AG20443 (cell line): ENCODE data around the gene NUP210.
A peak's percentile ranks its signal among the peaks of the same experiment; 100 is the strongest.

Experiments
- DNase-seq: peaks from one replicate; pipeline ENCODE4 v3.0.0; 2012; ENCODE audit warnings: low spot score, mixed read lengths

NUP210 gene

GRCh38 chr3:13323822-13324221 is 96.3 kb downstream of the NUP210 start:
- DNase-seq = no peak

GRCh38 chr3:13322324-13322723 is 97.8 kb downstream of the NUP210 start:
- no peak for DNase-seq

- no peak for DNase-seq
These were observed 100.4 kb downstream of the NUP210 start for GRCh38 chr3:13319564-13320220.

- DNase-seq = no peak
These were observed 101.3 kb downstream of the NUP210 start for GRCh38 chr3:13318626-13319470.

- no peak for DNase-seq
These were observed 102.4 kb downstream of the NUP210 start for GRCh38 chr3:13317596-13318320.

- DNase-seq = no peak
These were observed 103.5 kb downstream of the NUP210 start for GRCh38 chr3:13316603-13317002.

GRCh38 chr3:13314877-13315276 is 105.2 kb downstream of the NUP210 start:
- no peak for DNase-seq

- DNase-seq = no peak
These were observed 106.3 kb downstream of the NUP210 start for GRCh38 chr3:13313813-13314212.

GRCh38 chr3:13309004-13309403 is 111.1 kb downstream of the NUP210 start:
- DNase-seq = no peak

GRCh38 chr3:13308380-13308801 is 111.7 kb downstream of the NUP210 start:
- DNase-seq = peak; percentile 57

- DNase-seq = no peak
These were observed 113.1 kb downstream of the NUP210 start for GRCh38 chr3:13307041-13307440.

- DNase-seq = no peak
These were observed 114.5 kb downstream of the NUP210 start for GRCh38 chr3:13305623-13306022.

- DNase-seq = no peak
These were observed 116.7 kb downstream of the NUP210 start for GRCh38 chr3:13303410-13303809.

- DNase-seq = peak; percentile 81
These were observed 118.7 kb downstream of the NUP210 start for GRCh38 chr3:13301286-13301987.

GRCh38 chr3:13300546-13301285 is 119.4 kb downstream of the NUP210 start:
- no peak for DNase-seq

- DNase-seq = no peak
These were observed 120.5 kb downstream of the NUP210 start for GRCh38 chr3:13299531-13300155.

GRCh38 chr3:13296662-13297061 is 123.5 kb downstream of the NUP210 start:
- DNase-seq = no peak

- DNase-seq = no peak
These were observed 125.4 kb downstream of the NUP210 start for GRCh38 chr3:13294442-13295351.

- DNase-seq = no peak
These were observed 127.7 kb downstream of the NUP210 start for GRCh38 chr3:13292375-13292774.

GRCh38 chr3:13290941-13291340 is 129.2 kb downstream of the NUP210 start:
- DNase-seq = no peak
